Lung (tissue), 12 donors: ENCODE results near the gene DGKQ. TPM values are rescaled to one million over a fixed set of nuclear protein-coding genes. Genes with fewer than 3 reads are reported as not detected.

Source experiments
- ATAC-seq: fragments of 200-7000 bp; cut with Tn5 transposase; one replicate; pipeline ENCODE4 v1.9.1; 2020; ENCODE audit warnings: moderate number of reproducible peaks; ENCODE audit not compliant: insufficient read depth, low FRiP score
- DNase-seq, 3 donors: peaks; one replicate each; pipeline ENCODE4 v3.0.0-alpha.2; 2013 to 2017
- H3K27ac ChIP-seq, 2 donors: one replicate each; pipeline ENCODE4 v1.5.1; 2013; ENCODE audit warnings: mild to moderate bottlenecking in 2 of 2, moderate library complexity in 2 of 2, control low read depth in 1 of 2, inconsistent platforms in 1 of 2, low read depth in 1 of 2, low read length in 1 of 2
- H3K27me3 ChIP-seq, 3 donors: one replicate each; pipeline ENCODE4 v1.5.1; 2013; ENCODE audit warnings: low read length in 2 of 3; ENCODE audit not compliant: control insufficient read depth in 3 of 3, insufficient read depth in 3 of 3
- H3K36me3 ChIP-seq, 4 donors: one replicate each; pipeline ENCODE4 v1.5.1; 2013; ENCODE audit warnings: low read length in 4 of 4, mild to moderate bottlenecking in 1 of 4, moderate library complexity in 1 of 4; ENCODE audit not compliant: control insufficient read depth in 4 of 4, insufficient read depth in 4 of 4
- H3K4me1 ChIP-seq, 5 donors: one replicate each; pipeline ENCODE4 v1.5.1; 2013; ENCODE audit warnings: low read length in 5 of 5, mild to moderate bottlenecking in 2 of 5, moderate library complexity in 1 of 5; ENCODE audit not compliant: control insufficient read depth in 5 of 5, insufficient read depth in 5 of 5
- H3K4me3 ChIP-seq: one replicate; pipeline ENCODE4 v1.5.1; 2013; ENCODE audit warnings: mild to moderate bottlenecking, control low read depth, moderate library complexity
- H3K9ac ChIP-seq, 2 donors: one replicate each; pipeline ENCODE4 v1.5.1; 2013; ENCODE audit warnings: low read length in 2 of 2, control low read depth in 1 of 2; ENCODE audit not compliant: insufficient read depth in 1 of 2
- H3K9me3 ChIP-seq, 4 donors: one replicate each; pipeline ENCODE4 v1.5.1; 2013; ENCODE audit warnings: low read length in 3 of 4, mild to moderate bottlenecking in 1 of 4, moderate library complexity in 1 of 4; ENCODE audit not compliant: control insufficient read depth in 4 of 4, insufficient read depth in 3 of 4
- WGBS, 2 donors: extraction: QIAGEN DNeasy Blood & Tissue Kit; methylation state at CpG; one replicate each; pipeline ENCODE4 v1.1.7; 2013; 5-methylcytosine and 5-hydroxymethylcytosine counted together
- polyA plus RNA-seq, 2 donors: library from polyadenylated mRNA; stranded (reverse); fragments of 200-250 nt; gene quantifications; one replicate each; pipeline ENCODE4 v1.2.1, GENCODE V29; 2013
- total RNA-seq, 2 donors: library from RNA; depleted of rRNA in 1 of 2; stranded (reverse); fragments of >200 nt in 1 of 2; gene quantifications; one replicate each; pipeline ENCODE4 v1.2.1, GENCODE V29; 2014 to 2021
- TF ChIP-seq, protein P1 (sequence below): IDR thresholded peaks from 2 replicates; pipeline ENCODE4 v1.5.1; 2012; ENCODE audit warnings: mild to moderate bottlenecking; ENCODE audit errors: control extremely low read depth, extremely low read depth
- donor health status: control.
- donor health status: control.
- donor health status: Bipolar disorder and iron deficiency.
- donor health status: healthy.
- donor health status: DM: yes; HTN: yes; CAD: no.

Gene DGKQ
- total and polyA plus RNA-seq, 4 donors, result 5.9 to 19.1 (median 8.4) TPM

DNA sequence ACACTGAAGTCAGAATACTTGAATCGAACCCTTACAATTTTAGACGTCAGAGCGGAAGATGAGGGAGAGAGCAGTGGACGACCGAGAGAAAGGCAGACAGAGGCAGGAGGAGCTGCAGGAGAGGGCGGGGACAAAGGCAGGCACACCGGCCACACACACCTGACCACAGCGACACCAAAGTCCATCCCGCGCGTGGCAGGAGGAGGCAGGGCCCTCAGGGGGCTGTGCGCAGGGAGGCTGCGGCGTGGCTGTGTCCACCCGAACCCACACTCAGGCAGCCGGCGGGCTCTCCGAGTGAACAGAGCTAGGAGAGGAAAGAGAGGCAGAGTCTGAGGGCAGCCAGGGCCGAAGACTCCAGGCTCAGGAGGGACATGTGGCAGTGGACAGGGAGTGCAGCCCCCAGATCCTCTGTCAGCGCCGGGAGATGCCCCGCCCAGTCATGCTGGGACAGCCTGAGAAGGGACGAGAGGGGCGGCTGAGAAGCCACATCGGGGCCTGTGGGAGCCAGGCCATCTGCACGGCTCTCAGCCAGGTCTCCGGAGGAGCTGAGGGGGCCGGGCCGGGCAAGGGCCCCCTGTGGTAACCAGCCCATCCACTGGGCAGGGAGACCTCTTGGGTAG lies 61.4 kb downstream of the DGKQ start:
- WGBS, 2 donors, result 87 to 89% methylated on average over 29 of the region's 29 CpGs
- ATAC-seq (no peak), DNase-seq (no peak)
- Histone ChIP-seq H3K27me3 (no peaks in the 10 kb centered on the region), H3K9ac (no peak overlapping the region), H3K4me3 (no peak overlapping the region), H3K4me1 (peaks cover 0 to 20% (median 10%) of the 10 kb centered on the region in 5 donors), H3K27ac (peak overlapping the region in 1 of 2 donors; percentile 82), H3K36me3 (peaks cover 0 to 35% (median 13%) of the 10 kb centered on the region in 4 donors), H3K9me3 (no peaks in the 10 kb centered on the region)
- TF ChIP-seq, protein P1, sequence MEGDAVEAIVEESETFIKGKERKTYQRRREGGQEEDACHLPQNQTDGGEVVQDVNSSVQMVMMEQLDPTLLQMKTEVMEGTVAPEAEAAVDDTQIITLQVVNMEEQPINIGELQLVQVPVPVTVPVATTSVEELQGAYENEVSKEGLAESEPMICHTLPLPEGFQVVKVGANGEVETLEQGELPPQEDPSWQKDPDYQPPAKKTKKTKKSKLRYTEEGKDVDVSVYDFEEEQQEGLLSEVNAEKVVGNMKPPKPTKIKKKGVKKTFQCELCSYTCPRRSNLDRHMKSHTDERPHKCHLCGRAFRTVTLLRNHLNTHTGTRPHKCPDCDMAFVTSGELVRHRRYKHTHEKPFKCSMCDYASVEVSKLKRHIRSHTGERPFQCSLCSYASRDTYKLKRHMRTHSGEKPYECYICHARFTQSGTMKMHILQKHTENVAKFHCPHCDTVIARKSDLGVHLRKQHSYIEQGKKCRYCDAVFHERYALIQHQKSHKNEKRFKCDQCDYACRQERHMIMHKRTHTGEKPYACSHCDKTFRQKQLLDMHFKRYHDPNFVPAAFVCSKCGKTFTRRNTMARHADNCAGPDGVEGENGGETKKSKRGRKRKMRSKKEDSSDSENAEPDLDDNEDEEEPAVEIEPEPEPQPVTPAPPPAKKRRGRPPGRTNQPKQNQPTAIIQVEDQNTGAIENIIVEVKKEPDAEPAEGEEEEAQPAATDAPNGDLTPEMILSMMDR, result no peak

DNA sequence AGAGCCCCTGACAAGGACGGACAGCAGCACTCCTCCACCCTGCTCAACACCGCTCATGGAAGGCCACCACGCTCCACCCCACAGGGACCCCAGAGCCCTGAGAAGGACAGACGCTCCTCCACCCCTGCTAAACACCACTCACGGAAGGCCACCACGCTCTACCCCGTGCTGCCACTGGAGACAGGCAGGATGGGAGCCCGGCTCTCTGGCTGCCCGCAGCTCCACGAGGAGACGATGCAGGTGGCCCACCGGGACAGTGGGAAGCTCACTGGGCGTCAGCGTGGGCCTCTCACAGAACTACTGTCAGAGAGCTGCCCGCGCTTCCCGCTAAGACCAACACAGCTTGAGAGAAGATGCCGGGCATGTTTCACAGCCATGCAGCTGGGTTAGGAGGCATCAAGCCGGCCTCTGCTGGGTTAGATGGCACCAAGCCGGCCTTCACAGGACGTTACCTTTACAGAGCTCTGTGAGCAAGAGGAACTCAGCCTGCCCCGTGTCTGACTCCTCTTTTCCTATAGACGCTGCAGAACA lies 62.1 kb downstream of the DGKQ start:
- Histone ChIP-seq H3K27me3 (no peaks in the 10 kb centered on the region), H3K9me3 (no peaks in the 10 kb centered on the region), H3K36me3 (peaks cover 0 to 36% (median 13%) of the 10 kb centered on the region in 4 donors), H3K4me1 (peaks cover 0 to 22% (median 10%) of the 10 kb centered on the region in 5 donors), H3K9ac (no peak overlapping the region), H3K27ac (no peak overlapping the region), H3K4me3 (no peak overlapping the region)
- ATAC-seq (no peak), DNase-seq (no peak)
- WGBS, 2 donors, result 95 to 97% methylated on average over 23 of the region's 23 CpGs
- TF ChIP-seq, protein P1, result no peak

DNA sequence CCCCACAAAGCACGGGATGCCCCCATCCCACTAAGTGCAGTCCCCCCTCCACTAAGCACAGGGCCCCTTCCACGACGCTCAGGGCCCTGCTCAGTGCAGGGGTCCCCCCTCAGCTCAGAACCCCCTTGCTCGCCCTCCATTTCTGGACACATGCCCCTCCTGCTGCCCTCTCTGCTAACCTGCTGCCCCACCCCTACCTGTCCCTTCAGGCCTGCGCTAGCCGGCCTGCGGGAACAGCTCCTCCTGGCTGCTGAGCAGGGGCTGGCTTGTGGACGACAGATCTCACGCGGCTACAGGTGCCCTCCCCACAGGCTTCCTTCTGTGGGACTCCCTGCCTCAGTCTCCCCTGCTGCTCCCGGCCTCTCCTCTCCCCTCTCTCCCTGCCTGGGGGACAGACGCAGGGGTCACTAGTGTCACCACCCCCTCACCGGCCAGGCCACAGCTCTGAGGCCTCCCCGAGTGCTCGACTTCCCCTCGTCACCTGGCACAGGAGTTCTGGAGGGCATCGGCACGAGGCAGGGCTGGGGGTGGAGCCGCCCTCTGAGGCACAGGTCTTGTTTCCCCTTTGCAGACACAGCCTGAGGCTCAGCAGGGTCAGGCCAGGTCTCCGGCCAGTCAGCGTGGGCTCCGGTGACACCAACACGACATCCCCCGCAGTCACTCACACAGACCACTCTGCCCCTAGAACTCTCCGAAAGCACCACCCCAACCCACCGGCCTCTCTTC lies 62.8 kb downstream of the DGKQ start:
- no peak overlapping the region for H3K27ac ChIP-seq
- WGBS, 2 donors, result 97% methylated on average over 25 to 26 of the region's 26 CpGs

More for the DNA sequence above, 62.8 kb downstream of the DGKQ start:
- no peak for ATAC-seq
- Histone ChIP-seq H3K4me1 (peaks cover 0 to 22% (median 10%) of the 10 kb centered on the region in 5 donors), H3K9me3 (no peaks in the 10 kb centered on the region), H3K36me3 (peaks cover 0 to 36% (median 15%) of the 10 kb centered on the region in 4 donors), H3K4me3 (no peak overlapping the region), H3K9ac (no peak overlapping the region), H3K27me3 (no peaks in the 10 kb centered on the region)
- no peak for DNase-seq
- TF ChIP-seq, protein P1, result no peak
